Suprapubic skin (tissue), 4 donors: ENCODE results near the gene CASQ1. TPM values are rescaled to one million over a fixed set of nuclear protein-coding genes. Genes with fewer than 3 reads are reported as not detected.

Experiments
- DNase-seq, 2 donors: peaks; one replicate each; pipeline ENCODE4 v3.0.0-alpha.2; 2019; ENCODE audit warnings: low spot score in 2 of 2
- H3K27ac ChIP-seq: fragments of 200-600 bp; sonication (generic); one replicate; pipeline ENCODE4 v1.5.1; 2019
- H3K27me3 ChIP-seq: fragments of 200-600 bp; sonication (generic); one replicate; pipeline ENCODE4 v1.5.1; 2019
- H3K36me3 ChIP-seq: fragments of 200-600 bp; sonication (generic); one replicate; pipeline ENCODE4 v1.5.1; 2019
- H3K4me1 ChIP-seq: fragments of 200-600 bp; sonication (generic); one replicate; pipeline ENCODE4 v1.5.1; 2019
- H3K4me3 ChIP-seq: fragments of 200-600 bp; sonication (generic); one replicate; pipeline ENCODE4 v1.5.1; 2019; ENCODE audit warnings: mild to moderate bottlenecking
- H3K9me3 ChIP-seq: fragments of 200-600 bp; sonication (generic); one replicate; pipeline ENCODE4 v1.5.1; 2019
- EP300 ChIP-seq: sonication (generic); formaldehyde crosslinking; IDR thresholded peaks from one replicate; pipeline ENCODE4 v1.6.1; 2017; ENCODE audit warnings: antibody characterized with exemption
- POLR2A ChIP-seq, 2 donors: fragments of 450-650 bp; IDR thresholded peaks; one replicate each; pipeline ENCODE4 v1.6.1; 2017; ENCODE audit warnings: antibody characterized with exemption in 2 of 2, mild to moderate bottlenecking in 2 of 2, moderate library complexity in 2 of 2
- POLR2AphosphoS5 ChIP-seq, 3 donors: sonication (generic); formaldehyde crosslinking; IDR thresholded peaks; one replicate each; pipeline ENCODE4 v1.6.1; 2017; ENCODE audit warnings: antibody characterized with exemption in 3 of 3
- WGBS: methylation state at CpG from one replicate; pipeline ENCODE4 v1.1.5; 2018; 5-methylcytosine and 5-hydroxymethylcytosine counted together
- total RNA-seq, 4 donors: library from RNA; depleted of rRNA; stranded (reverse); fragments of >200 nt; gene quantifications; one replicate each; pipeline ENCODE4 v1.1.0, GENCODE V29; 2016
- TF ChIP-seq, protein P1 (sequence below), 2 donors: fragments of 200-600 bp in 1 of 2; fragments of 450-650 bp in 1 of 2; sonication (generic) in 1 of 2; IDR thresholded peaks; one replicate each; pipeline ENCODE4 v1.5.1; 2016 to 2019; ENCODE audit warnings: antibody characterized with exemption in 2 of 2, mild to moderate bottlenecking in 1 of 2, moderate library complexity in 1 of 2

CASQ1 gene
- total RNA-seq, 4 donors from 2014 or later: not detected

DNA sequence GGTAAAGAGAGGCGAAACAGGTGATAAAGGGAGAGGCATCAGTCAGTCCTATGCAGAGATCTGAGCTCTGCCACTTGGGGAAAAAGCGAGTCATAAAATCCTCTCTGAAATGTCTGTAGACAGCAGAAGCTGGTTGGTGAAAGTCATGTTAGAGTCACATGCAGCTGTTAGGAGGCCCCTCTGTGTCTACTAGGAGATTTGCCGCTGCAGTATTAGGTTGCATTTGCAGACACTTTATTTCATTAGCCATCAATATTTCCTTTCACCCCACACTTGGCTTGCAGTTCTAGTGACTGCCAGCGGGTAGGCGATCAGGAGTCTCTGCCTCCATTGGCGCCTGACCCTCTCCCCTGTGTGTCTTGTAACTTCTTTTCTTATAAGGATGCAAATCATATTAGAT, 22.8 kb upstream of the CASQ1 start:
- no peak overlapping the region for H3K27ac ChIP-seq
- no peak for TF ChIP-seq POLR2A (IDR thresholded peaks at IDR 0.05)
- TF ChIP-seq, protein P1, sequence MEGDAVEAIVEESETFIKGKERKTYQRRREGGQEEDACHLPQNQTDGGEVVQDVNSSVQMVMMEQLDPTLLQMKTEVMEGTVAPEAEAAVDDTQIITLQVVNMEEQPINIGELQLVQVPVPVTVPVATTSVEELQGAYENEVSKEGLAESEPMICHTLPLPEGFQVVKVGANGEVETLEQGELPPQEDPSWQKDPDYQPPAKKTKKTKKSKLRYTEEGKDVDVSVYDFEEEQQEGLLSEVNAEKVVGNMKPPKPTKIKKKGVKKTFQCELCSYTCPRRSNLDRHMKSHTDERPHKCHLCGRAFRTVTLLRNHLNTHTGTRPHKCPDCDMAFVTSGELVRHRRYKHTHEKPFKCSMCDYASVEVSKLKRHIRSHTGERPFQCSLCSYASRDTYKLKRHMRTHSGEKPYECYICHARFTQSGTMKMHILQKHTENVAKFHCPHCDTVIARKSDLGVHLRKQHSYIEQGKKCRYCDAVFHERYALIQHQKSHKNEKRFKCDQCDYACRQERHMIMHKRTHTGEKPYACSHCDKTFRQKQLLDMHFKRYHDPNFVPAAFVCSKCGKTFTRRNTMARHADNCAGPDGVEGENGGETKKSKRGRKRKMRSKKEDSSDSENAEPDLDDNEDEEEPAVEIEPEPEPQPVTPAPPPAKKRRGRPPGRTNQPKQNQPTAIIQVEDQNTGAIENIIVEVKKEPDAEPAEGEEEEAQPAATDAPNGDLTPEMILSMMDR (IDR thresholded peaks at IDR 0.05): no peak
- TF ChIP-seq POLR2AphosphoS5 (IDR thresholded peaks at IDR 0.05): no peak
- TF ChIP-seq EP300: no peak
- 91% methylated on average over 6 of the region's 6 CpGs for WGBS
- H3K27me3 ChIP-seq: peaks cover 7% of the 10 kb centered on the region
- no peak for DNase-seq
- H3K4me3 ChIP-seq: no peak overlapping the region
- no peaks in the 10 kb centered on the region for H3K36me3 ChIP-seq
- H3K9me3 ChIP-seq: no peaks in the 10 kb centered on the region
- H3K4me1 ChIP-seq: no peaks in the 10 kb centered on the region

DNA sequence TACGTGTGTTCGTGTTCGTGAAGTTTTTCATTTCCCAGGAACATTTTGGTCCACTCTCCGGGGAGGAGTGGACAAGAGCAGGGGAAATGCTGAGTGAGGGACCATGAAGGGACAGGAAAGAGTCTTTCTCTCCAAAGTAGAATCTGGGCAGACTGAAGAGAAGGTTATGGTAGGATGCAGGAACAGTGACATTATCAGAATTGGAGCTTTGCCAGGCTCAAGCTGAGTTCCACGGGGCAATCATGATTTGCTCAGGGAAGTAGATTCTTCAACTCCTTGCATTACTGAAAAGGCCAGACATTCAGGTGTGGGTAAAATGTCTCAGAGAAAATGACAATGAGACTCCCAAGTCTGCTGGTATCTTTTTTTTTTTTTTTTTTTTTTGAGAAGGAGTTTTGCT, 22.4 kb upstream of the CASQ1 start:
- Histone ChIP-seq H3K4me3 (no peak overlapping the region), H3K36me3 (no peaks in the 10 kb centered on the region), H3K9me3 (no peaks in the 10 kb centered on the region), H3K27me3 (peaks cover 7% of the 10 kb centered on the region), H3K4me1 (no peaks in the 10 kb centered on the region), H3K27ac (no peak overlapping the region)
- DNase-seq: no peak
- WGBS: 68% methylated on average over 5 of the region's 5 CpGs
- no peak for TF ChIP-seq EP300

DNA sequence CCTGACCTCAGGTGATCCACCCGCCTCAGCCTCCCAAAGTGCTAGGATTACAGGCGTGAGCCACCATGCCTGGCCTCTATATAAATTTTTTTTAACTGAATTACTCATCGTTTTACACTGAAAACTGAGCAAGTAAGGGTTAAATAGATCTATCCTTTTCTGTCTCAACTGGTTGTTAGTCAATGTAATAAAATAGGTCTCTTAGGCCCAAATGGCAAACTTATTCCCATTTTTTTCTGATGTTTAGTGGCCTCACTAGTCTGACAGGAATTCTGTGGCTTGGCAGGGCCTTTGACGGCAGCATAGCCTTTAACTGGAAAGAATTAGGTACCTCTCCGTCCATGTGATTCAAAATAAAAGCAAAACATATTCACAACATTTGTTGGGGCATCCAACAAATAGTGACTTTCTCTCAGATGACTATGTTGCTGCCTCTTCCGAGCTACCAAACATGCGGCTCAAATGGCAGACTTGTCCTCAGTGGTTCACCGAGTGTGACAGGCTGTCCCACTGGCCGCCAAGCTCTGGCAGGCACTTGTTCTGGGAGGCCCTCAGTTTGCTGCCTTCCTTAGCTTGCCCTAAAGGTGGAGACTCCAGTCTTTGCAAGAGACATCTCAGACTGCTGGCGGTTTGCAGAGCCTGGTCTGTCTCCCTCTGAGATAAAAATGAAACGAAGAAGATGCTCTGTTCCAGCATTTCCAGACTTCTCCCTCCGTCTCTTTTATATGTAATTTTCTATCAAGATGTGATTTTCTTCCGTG, 21.6 kb upstream of the CASQ1 start:
- no peak for TF ChIP-seq POLR2AphosphoS5 (IDR thresholded peaks at IDR 0.05)
- TF ChIP-seq, protein P1 (IDR thresholded peaks at IDR 0.05): no peak
- TF ChIP-seq POLR2A (IDR thresholded peaks at IDR 0.05): no peak
- TF ChIP-seq EP300: no peak
- H3K36me3 ChIP-seq: no peaks in the 10 kb centered on the region
- no peak for DNase-seq
- no peak overlapping the region for H3K27ac ChIP-seq
- no peaks in the 10 kb centered on the region for H3K4me1 ChIP-seq
- H3K4me3 ChIP-seq: no peak overlapping the region
- peaks cover 7% of the 10 kb centered on the region for H3K27me3 ChIP-seq
- WGBS: 79% methylated on average over 13 of the region's 13 CpGs
- H3K9me3 ChIP-seq: no peaks in the 10 kb centered on the region

DNA sequence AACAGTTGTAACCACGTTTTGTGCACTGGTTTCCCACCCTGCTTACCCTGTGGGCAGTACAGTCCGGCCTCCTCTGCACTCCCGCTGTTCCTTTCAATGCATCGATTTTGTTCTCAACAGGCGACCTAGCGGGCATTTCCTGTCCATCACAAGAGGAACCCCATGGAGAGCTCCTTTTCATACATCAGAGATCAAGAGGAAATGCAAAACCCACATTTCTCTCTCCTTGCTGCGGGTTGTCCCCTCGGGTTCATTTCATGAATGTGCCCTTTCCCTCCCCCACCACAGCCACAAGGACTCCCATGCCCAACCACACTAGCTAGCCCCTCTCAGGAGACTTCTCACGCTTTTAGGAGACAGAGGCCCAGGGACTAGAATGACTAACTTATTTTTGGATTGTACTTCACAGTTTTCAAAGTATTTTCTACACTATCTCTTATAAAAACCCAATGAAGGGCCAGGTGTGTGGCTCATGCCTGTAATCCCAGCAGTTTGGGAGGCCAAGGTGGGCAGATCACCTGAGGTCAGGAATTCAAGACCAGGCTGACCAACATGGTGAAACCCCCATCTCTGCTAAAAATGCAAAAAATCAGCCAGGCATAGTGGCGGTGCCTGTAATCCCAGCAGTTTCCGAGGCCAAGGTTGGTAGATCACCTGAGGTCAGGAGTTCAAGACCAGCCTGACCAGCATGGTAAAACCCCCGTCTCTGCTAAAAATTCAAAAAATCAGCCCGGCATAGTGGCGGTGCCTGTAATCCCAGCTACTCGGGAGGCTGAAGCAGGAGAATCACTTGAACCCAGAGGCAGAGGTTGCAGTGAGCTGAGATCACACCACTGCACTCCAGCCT, 20.6 kb upstream of the CASQ1 start:
- Histone ChIP-seq H3K4me1 (no peaks in the 10 kb centered on the region), H3K36me3 (no peaks in the 10 kb centered on the region), H3K27me3 (peaks cover 7% of the 10 kb centered on the region), H3K4me3 (no peak overlapping the region), H3K27ac (no peak overlapping the region), H3K9me3 (no peaks in the 10 kb centered on the region)
- 59% methylated on average over 15 of the region's 15 CpGs for WGBS
- DNase-seq: no peak
- TF ChIP-seq EP300 (no peak), POLR2A (IDR thresholded peaks at IDR 0.05) (no peak), POLR2AphosphoS5 (IDR thresholded peaks at IDR 0.05) (no peak)
- TF ChIP-seq, protein P1 (IDR thresholded peaks at IDR 0.05): no peak

DNA sequence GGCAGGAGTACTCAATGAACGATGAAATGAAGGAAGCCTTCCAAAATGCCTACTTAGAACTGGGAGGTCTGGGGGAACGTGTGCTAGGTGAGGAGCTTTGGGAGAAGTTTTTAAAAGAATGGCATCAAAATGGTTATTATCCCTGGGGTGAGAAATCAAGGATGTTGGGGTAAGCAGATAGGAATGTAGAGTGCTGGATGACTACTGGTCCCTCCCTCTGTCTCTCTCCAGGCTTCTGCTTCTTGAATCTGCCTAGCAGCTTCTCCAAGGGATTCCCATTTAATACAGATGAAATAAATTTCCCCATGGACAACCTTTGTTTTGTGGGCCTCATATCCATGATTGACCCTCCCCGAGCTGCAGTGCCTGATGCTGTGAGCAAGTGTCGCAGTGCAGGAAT, 19.0 kb upstream of the CASQ1 start:
- no peaks in the 10 kb centered on the region for H3K9me3 ChIP-seq
- TF ChIP-seq EP300 (no peak), POLR2A (IDR thresholded peaks at IDR 0.05) (no peak), POLR2AphosphoS5 (IDR thresholded peaks at IDR 0.05) (no peak)
- TF ChIP-seq, protein P1 (IDR thresholded peaks at IDR 0.05): no peak
- H3K36me3 ChIP-seq: no peaks in the 10 kb centered on the region
- WGBS: 89% methylated on average over 4 of the region's 4 CpGs
- H3K4me1 ChIP-seq: no peaks in the 10 kb centered on the region
- H3K4me3 ChIP-seq: no peak overlapping the region
- no peak overlapping the region for H3K27ac ChIP-seq
- peaks cover 4% of the 10 kb centered on the region for H3K27me3 ChIP-seq
- DNase-seq: no peak
